Hematopoietic multipotent progenitor cell (in vitro differentiated cells): ENCODE data around the gene EFNB1. TPM values are rescaled to one million over a fixed set of nuclear protein-coding genes. Genes with fewer than 3 reads are reported as not detected.
"Not testable (repeated sequence)": the region's sequence is repeated elsewhere in the genome, so short reads cannot be mapped to it uniquely, and the experiment has no call there.

Source experiments
- DNase-seq, 3 donors: peaks; one replicate each; pipeline ENCODE4 v3.0.0-alpha.2; 2011 to 2015; ENCODE audit warnings: low read depth in 2 of 3, low spot score in 2 of 3
- total RNA-seq: library from RNA; depleted of rRNA; stranded (reverse); fragments of >200 nt; gene quantifications from one replicate; pipeline ENCODE4 v1.2.3, GENCODE V29; 2012

EFNB1 gene
- total RNA-seq: 13.2 TPM

DNA sequence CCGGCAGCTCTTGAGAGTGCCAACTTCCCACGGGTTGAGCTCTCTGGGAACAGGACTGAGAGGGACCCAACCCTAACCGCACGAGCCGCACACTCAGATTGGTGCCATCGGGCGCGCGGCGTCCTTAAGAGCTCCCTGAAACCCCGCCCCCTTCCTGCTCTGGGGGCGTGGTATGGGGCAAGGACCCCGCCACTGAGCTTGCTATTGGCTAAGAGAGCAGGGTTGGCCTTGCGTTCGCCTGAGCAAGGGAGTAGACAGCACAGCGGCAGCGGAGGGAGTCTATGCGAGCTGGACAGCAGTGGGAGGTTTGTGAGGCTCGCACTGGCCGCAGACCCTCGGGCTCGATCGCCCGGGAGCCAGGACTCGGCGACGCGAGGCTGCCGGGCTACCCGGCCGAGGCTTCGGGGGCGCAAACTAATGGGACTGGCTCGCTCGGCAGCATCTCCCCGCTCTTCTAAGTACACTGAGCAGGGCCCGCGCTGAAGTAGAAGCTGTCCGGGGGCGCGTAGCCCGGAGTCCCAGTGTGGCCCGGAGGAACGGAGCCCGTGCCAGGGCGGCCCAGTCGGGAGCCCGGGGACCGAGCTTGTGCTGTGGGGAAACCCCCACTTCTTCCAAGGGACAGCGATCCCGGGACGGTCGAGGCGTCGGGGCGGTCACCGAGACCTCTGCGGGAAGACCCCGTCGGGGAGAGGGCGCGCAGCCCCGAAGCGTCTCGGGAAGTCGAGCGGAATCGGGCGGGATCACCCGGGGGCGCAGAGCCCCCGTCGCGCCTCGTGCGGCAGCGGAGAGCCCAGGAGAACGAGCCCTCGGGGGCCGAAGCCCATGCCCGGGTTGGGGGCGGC, at the start of gene EFNB1:
Gene EFNB1, plus strand, starts transcription at position 282 of the 842 bp plus-strand sequence. CDS start 756 bp downstream, outside the sequence.
- DNase-seq: peak; percentile 64 to 94 (median 86)

DNA sequence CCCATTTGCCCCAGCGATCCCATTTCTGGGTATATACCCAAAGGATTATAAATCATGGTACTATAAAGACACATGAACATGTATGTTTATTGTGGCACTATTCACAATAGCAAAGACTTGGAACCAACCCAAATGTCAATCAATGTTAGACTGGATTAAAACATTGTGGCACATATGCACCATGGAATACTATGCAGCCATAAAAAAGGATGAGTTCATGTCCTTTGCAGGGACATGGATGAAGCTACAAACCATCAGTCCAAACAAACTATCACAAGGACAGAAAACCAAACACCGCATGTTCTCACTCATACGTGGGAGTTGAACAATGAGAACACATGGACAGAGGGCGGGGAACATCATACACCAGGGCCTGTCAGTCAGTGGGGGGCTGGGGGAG, 47.5 kb upstream of the EFNB1 start:
- not testable (repeated sequence) for DNase-seq

DNA sequence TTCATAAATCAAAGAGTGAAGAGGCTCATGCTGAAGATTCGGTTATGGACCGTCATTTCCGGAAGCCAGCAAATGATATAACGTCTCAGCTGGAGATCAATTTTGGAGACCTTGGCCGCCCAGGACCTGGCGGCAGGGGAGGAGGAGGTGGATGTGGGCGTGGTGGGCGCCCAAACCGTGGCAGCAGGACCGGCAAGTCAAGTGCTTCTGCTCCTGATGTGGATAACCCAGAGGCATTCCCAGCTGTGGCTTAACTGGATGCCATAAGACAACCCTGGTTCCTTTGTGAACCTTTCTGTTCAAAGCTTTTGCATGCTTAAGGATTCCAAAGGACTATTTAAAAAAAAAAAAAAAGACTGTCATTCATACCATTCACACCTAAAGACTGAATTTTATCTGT, 44.0 kb upstream of the EFNB1 start:
- no peak for DNase-seq

DNA sequence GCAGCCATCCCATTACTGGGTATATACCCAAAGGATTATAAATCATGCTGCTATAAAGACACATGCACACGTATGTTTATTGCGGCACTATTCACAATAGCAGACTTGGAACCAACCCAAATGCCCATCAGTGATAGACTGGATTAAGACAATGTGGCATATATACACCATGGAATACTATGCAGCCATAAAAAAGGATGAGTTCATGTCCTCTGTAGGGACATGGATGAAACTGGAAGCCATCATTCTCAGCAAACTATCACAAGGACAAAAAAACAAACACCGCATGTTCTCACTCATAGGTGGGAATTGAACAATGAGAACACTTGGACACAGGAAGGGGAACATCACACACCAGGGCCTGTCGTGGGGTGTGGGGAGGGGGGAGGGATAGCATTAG, 42.2 kb upstream of the EFNB1 start:
- DNase-seq: not testable (repeated sequence)

DNA sequence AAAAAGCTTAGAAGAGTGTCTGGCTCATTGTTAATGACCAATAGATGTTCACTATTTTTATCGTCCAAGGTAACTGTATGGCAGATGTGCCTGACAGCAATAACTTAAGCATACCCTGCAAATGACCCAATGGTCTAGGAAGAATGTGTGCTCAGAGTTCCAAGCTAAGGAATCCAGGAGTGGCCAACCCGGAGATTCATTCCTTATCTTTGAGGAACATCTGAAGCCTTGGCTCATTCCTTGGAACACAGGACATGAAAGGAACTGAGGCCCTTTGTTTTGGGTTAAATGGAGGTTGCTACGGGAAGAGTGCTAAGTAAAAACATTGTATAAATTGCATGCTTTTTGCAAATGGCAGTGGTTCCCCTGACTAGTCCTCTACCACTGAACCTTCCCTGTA, 38.9 kb upstream of the EFNB1 start:
- DNase-seq: no peak

DNA sequence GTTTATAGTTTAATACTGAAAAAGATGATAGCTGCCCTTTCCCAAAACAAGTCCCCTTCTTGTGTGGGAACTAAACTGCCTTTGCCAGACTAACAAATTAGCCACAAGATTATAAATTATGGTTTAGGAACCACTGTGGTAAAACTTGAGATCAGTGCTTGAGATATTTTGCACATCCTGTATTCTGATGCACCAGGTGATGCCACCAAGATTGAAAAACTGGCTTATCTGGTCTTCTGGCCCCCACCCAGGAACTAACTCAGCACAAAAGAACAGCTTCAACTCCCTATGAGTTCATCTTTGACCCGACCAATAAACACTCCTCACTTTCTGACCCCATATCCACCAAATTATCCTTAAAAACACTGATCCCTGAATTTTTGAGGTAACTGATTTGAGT, 36.7 kb upstream of the EFNB1 start:
- DNase-seq: no peak

DNA sequence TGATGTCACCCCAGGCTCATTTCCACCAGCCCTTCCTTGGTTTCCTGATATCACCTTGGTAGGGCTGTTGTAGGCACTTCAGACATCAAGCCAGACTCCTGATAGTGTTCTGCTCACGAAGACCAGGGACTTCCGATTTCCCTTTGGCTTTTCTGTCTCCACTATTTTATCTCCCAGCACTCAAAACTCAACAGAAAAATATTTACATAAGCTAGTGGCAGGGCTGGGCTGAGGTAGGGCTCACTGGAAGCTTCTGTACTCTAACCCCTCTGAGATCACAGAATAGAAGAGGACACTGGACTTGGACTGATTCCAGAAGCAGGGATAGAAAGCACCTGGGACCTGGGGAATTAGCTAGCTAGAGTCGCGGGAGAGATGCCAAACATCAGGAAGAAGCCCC, 34.4 kb upstream of the EFNB1 start:
- no peak for DNase-seq

DNA sequence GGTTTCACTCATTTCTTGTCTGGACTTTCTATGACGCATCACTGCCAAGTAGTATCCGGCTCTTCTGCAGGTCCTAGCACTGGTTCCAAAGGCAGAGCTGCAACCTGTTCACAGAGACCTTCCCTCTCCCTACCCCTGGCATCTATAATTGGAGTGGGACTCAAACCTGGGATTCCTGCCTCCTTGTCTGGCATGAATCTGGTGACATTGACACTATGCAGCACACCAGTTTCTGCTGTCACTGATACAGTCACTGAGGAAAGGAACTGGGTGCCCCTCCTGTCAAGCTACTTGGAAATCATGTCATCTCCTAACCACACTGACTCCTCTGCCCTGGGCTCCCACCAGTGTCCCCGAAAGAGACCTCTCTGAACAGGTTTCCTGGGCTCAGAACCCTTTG, 33.1 kb upstream of the EFNB1 start:
- DNase-seq: no peak

DNA sequence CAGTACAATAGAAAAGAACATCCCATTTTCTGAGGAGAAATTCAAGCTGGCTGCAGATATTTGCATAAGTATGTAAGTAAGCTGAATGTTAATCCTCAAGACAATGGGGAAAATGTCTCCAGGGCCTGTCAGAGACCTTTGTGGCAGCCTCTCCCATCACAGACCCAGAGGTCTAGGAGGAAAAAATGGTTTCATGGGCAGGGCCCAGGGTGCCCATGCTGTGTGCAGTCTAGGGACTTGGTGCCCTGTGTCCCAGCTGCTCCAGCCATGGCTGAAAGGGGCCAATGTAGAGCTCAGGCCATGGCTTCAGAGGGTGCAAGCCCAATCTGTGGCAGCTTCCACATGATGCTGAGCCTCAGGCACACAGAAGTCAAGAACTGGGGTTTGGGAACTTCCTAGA, 30.4 kb upstream of the EFNB1 start:
- not testable (repeated sequence) for DNase-seq

DNA sequence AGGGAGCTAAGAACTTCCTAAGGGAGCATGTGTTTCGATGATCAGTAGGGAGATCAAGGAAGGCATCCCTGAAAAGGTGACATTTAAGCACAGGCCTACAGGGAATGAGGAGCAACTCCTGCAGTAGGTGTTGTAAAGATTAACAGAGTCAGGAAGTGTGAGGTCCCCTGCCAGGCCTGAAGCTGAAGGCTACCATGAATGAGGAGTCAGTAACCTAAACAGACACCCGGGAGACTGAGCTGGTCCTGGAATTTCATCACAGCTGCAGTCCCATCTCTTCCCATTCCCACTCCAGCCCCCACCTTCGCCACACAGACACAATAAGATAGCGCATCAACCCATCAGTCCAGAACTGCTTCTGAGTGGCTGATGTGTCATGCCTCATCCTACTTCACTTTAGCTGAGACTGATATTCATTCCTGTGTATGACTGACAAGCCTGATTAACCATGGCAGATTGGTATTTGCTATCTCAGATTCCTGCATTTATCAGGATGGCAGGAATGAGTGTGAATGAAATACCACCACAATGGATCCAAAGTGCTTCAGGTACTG, 27.0 kb upstream of the EFNB1 start:
- DNase-seq: no peak

DNA sequence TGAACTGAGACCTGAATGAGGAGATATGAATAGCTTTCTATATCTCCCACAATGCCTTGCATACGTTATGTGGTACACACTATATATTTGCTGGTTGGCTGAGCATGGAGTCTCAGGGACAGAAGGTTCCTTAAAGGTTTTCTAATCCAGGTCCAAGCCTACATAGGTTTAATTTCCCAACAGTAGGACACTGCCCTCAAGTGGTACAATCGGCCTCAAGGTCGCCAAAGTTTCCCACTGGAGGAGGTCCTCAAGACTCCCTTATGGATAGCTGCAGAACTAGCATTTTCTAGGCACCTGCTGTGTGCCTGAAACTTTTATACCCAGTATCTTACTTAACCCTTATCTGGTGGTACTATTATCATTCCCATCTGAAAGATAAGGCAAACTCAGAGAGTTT, 21.0 kb upstream of the EFNB1 start:
- no peak for DNase-seq

DNA sequence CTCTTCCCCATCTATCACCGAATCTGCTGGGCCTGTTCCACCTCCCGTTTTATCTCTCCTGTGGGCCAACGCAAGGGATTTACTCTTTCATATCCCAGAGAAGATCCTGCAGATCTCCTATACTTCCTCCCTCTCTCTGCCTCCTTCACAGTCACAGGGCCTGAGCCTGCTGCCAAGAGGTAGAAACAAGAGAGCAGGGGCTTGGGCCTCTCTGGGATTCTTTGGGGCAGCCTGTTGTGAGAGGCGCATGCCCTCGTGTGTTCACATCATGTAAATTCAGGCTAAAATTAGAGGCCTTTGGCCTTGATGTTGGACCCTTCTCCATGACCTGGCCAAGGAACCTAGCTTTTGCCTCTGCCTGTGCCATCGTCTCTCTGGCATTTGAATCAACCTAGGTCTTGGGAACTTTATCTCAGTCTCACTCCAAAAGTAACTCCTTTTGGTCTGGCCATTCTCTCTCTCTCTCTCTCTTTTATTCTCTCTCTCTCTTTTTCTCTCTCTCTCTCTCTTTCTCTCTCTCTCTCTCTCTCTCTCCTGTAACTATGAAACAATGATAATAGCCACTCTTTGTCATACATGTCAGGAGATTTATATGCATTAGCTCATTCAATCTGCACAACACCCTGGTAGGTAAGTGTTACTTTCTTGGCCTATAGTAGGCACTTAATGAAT, 20.0 kb upstream of the EFNB1 start:
- no peak for DNase-seq

DNA sequence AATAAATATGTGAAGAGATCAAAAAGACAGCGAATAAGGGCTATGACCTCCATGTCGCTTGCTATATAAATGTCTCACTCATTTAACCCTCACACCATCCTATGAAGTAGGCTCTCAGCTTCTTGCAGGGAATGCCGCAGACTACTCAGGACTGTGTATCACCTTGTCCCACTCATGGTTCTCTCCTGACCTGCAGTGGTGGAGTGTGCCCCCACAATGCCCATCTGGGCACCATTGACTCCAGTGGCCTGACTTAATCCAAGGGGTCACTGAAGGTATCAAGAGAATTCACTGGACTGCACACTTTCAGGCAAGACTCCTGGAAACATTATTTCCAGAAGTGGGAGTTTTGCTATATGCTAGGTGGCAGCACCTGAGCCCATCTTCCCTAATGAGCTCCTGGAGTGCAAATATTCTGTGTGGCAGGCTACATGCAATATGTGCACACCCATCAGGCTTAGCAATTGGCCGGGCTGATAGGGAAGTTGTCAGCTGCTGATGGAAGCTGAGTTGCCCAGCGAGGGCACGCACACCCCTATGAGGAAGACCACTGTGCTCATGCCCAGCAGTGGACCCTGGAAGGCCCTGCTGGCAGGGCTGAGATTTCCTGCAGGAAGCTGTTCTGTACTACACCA, 8.2 kb upstream of the EFNB1 start:
- DNase-seq: no peak

DNA sequence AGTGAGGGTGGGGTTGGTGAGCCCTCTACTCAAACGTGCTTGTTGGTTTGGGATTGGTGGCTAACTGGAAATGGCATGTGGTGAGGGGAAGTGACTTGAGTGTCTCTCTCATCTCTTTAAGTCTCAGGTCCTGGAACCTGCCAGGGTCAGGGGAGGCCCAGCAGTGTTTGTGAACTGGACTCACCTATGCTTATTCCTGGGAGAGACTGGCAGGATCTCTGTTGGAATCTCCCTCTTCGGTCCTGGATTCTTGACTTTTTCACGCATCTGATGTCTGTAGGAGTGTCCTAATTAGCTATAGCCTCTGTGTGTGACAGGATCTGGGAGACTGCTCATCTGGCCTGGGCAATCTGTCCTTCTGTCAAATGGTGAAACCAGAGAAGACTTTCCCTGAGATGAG, 7.2 kb upstream of the EFNB1 start:
- no peak for DNase-seq

DNA sequence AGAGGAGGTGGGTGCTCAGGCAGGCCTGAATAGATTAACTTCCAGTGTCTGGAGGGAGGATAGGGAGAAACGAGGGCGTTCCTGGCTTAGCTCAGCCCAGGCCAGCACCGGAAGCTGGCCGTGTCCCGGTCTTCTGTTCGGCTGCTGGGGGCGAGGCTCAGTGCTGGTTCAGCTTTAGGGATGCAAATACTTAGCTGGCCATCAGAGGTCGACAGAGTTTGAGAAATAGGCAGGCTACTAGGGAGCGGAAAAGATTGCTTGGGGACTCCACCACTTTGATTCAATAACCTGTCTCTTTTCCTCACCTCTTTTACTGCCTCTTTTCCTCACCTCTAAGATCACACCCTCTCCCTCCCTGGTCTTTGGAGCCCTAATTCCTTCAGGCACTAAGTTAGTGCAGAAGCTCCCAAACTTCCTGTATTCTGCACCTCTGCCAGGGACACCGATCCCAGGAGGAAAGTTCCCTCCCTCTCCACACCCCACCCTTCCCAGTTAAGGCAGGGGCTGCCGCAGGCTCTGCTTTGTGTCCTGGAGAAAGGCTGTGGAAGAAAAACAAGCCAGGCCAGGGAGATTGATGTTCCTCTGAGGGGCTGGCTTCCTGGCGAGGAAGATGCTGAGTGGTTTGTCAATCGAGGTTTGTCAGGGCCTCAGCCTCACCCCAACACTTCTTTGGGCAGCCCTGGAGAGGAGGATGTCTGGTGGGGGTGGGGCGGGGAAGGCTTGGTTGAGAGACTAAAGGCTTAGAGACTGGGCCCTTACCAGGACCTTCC, 6.0 kb upstream of the EFNB1 start:
- peak in 1 of 3 donors; percentile 40 for DNase-seq

DNA sequence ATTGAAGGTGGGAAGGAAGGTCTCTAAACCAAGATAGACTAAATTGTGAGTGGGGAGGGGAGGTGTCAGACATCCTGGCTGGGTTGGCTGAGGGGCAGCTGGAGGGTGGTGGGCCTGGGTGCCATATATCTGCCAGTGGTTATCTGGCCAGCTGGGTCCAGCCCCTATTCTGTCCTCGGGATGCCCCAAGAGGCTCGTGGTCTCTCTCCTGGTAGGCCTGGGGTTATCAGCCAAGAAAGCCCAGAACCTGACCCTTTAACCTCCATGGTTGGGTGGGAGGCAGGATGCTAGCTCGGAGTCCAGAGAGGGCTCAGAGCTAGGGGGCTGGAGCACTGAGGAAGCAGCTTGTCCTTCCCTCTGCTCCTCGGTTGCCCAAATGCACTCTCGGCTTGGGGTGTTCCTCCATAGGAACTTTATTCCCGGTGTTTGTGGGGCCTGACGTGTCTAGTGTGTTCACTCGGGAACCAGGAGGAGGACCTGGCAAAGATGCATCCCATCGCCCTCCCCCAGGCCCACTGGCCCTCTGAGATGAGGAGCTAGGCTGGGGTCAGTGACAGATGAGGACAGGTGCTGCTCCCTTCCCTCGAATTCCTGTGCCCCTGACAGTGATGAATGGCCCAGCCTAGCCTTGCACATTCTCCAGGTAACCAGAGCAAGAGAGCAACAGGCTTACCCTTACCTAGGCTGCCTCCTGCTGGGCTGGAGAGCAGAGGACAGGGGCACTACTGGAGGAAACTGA, 5.2 kb upstream of the EFNB1 start:
- DNase-seq: no peak

DNA sequence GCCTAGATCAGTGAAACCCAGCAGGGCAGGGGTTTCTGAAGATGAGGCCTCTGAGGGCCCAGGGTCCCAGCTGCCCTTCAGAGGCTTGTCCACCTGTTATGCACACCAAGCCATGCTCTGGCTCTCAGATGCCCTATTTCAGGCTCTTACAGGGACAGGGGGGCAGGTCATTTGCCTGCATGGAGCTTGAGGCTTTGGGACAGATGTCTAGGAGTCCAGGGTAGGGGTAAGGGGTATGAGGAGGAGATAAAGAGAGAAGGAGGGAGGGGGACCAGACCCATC, 4.7 kb upstream of the EFNB1 start:
- no peak for DNase-seq

DNA sequence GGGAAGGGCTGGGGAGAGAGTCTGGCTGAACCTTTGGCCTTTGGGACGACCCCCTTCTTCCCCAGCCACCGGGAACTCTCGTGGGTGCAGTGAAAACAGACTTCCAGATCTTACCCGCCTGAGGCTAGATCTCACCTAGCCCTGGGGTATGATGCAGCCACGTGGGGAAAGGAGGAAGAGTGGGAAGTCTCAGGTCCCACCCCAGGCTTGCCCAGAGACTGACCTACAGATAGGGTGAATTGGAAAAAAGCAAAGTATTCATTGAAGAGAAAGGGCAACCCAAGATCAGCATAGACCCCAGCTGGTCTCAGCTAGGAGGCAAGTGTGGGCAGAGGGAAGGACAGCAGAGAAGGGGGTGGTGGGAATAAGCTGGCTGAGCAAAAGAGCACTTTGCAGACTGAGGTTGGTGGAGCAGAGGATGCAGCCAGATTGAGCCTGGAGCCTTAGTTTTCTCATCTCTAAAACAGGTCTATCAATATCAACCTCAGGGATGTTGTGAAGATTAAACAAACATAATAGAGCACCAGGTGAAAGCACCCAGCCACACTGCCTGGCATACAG, 4.2 kb upstream of the EFNB1 start:
- no peak for DNase-seq

DNA sequence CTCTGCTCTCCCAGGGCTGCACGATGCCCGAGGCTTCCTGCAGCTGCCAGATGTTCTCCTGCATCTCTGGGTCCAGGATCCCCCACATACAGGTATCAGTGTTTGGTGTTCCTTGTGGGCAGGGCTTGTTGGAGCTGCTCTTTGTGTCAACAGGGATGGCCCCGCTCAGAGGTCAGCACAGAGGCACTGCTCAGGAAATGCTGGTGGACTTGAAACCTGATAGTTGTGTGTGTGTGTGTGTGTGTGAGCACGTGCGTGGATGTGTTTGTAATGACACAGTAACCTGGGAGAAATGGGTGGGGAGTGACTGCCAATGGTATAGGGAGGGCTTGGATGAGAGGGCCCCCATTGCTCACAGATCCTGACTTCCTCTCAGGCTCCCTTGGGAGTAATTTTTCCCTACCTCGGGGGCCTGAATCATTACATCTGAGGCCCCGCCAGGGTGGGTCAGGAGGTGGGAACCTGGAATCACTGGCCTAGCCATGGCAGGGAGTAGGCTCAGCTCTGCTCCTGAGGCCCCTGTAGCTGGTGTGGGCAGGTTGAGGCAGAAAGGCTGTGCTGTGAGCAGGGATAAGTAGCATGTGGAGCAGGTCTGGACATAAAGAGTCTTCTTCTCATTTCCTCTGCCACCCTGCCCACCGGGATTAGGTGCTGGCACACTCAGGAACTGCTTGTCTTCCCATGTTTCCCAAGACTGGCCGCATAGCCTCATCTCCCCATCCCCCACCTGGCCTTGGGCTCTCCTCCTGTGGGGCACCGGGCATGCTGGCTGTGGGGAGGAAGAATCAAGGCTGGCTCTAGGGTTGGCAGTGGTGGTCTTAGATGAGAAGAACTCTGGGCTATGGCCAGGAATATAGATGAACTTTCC, 2.5 kb upstream of the EFNB1 start:
- no peak for DNase-seq
